Testis (tissue), 2 donors: ENCODE measurements around the gene ARL4A.

Experiments used
- POLR2A ChIP-seq: fragments of 450-650 bp; IDR thresholded peaks from one replicate; pipeline ENCODE4 v1.6.1; 2017; ENCODE audit warnings: antibody characterized with exemption, mild to moderate bottlenecking, moderate library complexity
- TF ChIP-seq, protein P1 (sequence below), 3 experiments: fragments of 450-650 bp in 2 of 3; fragments of 200-600 bp in 1 of 3; sonication (generic) in 1 of 3; IDR thresholded peaks; one replicate each; pipeline ENCODE4 v1.5.1; 2016 to 2019; ENCODE audit warnings: antibody characterized with exemption in 3 of 3, mild to moderate bottlenecking in 2 of 3, moderate library complexity in 1 of 3

GRCh38 chr7:12694817-12695216 is 7.4 kb downstream of the ARL4A start:
- TF ChIP-seq, protein P1, sequence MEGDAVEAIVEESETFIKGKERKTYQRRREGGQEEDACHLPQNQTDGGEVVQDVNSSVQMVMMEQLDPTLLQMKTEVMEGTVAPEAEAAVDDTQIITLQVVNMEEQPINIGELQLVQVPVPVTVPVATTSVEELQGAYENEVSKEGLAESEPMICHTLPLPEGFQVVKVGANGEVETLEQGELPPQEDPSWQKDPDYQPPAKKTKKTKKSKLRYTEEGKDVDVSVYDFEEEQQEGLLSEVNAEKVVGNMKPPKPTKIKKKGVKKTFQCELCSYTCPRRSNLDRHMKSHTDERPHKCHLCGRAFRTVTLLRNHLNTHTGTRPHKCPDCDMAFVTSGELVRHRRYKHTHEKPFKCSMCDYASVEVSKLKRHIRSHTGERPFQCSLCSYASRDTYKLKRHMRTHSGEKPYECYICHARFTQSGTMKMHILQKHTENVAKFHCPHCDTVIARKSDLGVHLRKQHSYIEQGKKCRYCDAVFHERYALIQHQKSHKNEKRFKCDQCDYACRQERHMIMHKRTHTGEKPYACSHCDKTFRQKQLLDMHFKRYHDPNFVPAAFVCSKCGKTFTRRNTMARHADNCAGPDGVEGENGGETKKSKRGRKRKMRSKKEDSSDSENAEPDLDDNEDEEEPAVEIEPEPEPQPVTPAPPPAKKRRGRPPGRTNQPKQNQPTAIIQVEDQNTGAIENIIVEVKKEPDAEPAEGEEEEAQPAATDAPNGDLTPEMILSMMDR (IDR thresholded peaks at IDR 0.05), result no peak
- no peak for TF ChIP-seq POLR2A
